Kidney (tissue), 14 donors: ENCODE results near the gene PHF21B. TPM values are rescaled to one million over a fixed set of nuclear protein-coding genes. Genes with fewer than 3 reads are reported as not detected.

Source experiments
- DNase-seq, 5 donors: peaks; one replicate each; pipeline ENCODE4 v3.0.0-alpha.2; 2013 to 2020
- FAIRE-seq: peaks from 2 replicates; lab custom pipeline; 2012; peaks lifted over from hg19 to GRCh38; lab: Jason Lieb, UNC
- H3K27ac ChIP-seq, 2 donors: one replicate each; pipeline ENCODE4 v1.7.0; 2013; ENCODE audit warnings: low read depth in 2 of 2, low read length in 2 of 2, inconsistent platforms in 1 of 2
- H3K27me3 ChIP-seq: one replicate; pipeline ENCODE4 v1.7.1; 2013; ENCODE audit warnings: low read length, inconsistent platforms; ENCODE audit not compliant: control insufficient read depth, insufficient read depth
- H3K36me3 ChIP-seq, 3 donors: one replicate each; pipeline versions ENCODE4 v1.7.0 to v1.7.1; 2013; ENCODE audit warnings: low read length in 3 of 3, control low read depth in 1 of 3, inconsistent platforms in 1 of 3; ENCODE audit not compliant: insufficient read depth in 3 of 3, control insufficient read depth in 2 of 3
- H3K4me1 ChIP-seq, 3 donors: one replicate each; pipeline versions ENCODE4 v1.7.0 to v1.7.1; 2013; ENCODE audit warnings: low read length in 3 of 3, inconsistent platforms in 1 of 3, low read depth in 1 of 3; ENCODE audit not compliant: control insufficient read depth in 2 of 3, insufficient read depth in 2 of 3
- H3K4me3 ChIP-seq, 3 donors: one replicate each; pipeline versions ENCODE4 v1.7.0 to v1.8.1; 2013; ENCODE audit warnings: low read length in 3 of 3, control low read depth in 1 of 3, inconsistent platforms in 1 of 3
- H3K9ac ChIP-seq, 3 donors: one replicate each; pipeline versions ENCODE4 v1.7.0 to v1.7.1; 2013; ENCODE audit warnings: low read length in 3 of 3, control low read depth in 1 of 3, inconsistent platforms in 1 of 3
- H3K9me3 ChIP-seq, 3 donors: one replicate each; pipeline versions ENCODE4 v1.7.0 to v1.7.1; 2013; ENCODE audit warnings: low read length in 3 of 3, control low read depth in 1 of 3, inconsistent platforms in 1 of 3; ENCODE audit not compliant: control insufficient read depth in 2 of 3, insufficient read depth in 1 of 3
- CTCF ChIP-seq: IDR thresholded peaks from 3 replicates; pipeline ENCODE4 v1.5.1; 2012; ENCODE audit warnings: mild to moderate bottlenecking, moderate library complexity, borderline replicate concordance; ENCODE audit not compliant: insufficient read depth; ENCODE audit errors: extremely low read depth
- intact Hi-C: fragments of 100-400 bp; cut with DNase I; formaldehyde crosslinking; loops from one replicate; pipeline ENCODE4 v1.11.1; 2022
- polyA plus RNA-seq: library from polyadenylated mRNA; stranded (reverse); fragments of 350-450 nt; fragmentation: Illumina TruSeq; extraction: RNeasy Lipid Tissue Mini Kit (QIAGEN cat#74804); gene quantifications from one replicate; pipeline ENCODE4 v1.2.3, GENCODE V29; 2014; ENCODE audit warnings: low read depth, low replicate concordance; ENCODE audit not compliant: insufficient read depth
- total RNA-seq: library from RNA; stranded (reverse); fragmentation: NEBNext Ultra II Directional; extraction: Animal tissue kit (Norgen Biotek cat#: 25700); gene quantifications from one replicate; pipeline ENCODE4 v1.2.1, GENCODE V29; 2021
- donor health status: control.
- donor health status: control.
- donor health status: control.
- donor health status: control.
- donor health status: control.
- donor health status: DM: yes; HTN: yes; CAD: no.
- donor health status: Normal renal cell carcinoma (clear cell type).

Gene PHF21B
- total and polyA plus RNA-seq, 2 donors from 2014 or later = 1.1 to 2.8 TPM

DNA sequence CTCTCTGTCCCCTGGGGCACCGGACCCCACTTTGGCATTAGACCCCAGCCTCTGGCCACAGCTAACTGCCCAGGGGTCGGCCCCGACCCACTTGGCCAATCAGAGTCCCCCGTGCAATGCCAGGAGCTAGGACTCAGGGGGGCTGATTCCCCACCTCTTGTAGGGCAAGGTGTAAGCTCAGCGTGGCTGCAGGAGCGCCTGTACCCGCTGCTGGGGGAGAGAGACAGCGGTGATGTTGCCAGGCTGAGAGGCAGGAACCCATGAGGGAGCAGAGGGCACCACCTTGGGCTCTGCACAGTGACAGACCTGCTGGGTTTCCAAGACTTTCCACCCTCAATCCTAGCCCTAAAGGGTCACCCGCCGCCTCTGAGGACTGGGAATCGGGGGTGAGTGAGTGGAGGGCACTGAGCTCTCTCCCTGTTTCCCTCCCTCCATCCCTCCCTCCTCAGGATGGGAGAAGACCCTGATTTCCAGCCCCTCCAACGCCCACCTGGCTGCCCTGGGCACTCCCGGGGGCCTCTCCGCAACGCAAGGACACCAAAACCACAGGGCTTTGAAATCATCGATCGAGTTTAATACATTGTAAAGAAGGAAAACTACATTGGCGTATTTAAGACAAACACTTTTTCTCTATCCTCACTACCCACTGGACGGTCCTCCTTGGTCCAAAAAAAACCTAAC lies 129.1 kb downstream of the PHF21B start:
- Histone ChIP-seq H3K27me3 (no peaks in the 10 kb centered on the region), H3K36me3 (peaks cover 0 to 7% (median 0%) of the 10 kb centered on the region in 3 donors), H3K4me1 (no peaks in the 10 kb centered on the region), H3K4me3 (no peak overlapping the region), H3K9ac (no peak overlapping the region), H3K9me3 (peaks cover 0 to 6% (median 4%) of the 10 kb centered on the region in 3 donors), H3K27ac (no peak overlapping the region)
- intact Hi-C loops = no loop called here
- TF ChIP-seq CTCF = no peak
- DNase-seq (peak in 2 of 5 donors; percentile 1 to 39), FAIRE-seq (no peak)

- peak in 1 of 5 donors; percentile 56 for DNase-seq
- Histone ChIP-seq H3K36me3 (peaks cover 0 to 3% (median 0%) of the 10 kb centered on the region in 3 donors), H3K4me3 (no peak overlapping the region), H3K27me3 (no peaks in the 10 kb centered on the region), H3K27ac (no peak overlapping the region), H3K9ac (no peak overlapping the region), H3K4me1 (no peaks in the 10 kb centered on the region), H3K9me3 (peaks cover 0 to 4% (median 3%) of the 10 kb centered on the region in 3 donors)
- intact Hi-C loops = no loop called here
- FAIRE-seq = no peak
- no peak for TF ChIP-seq CTCF
Observed at GRCh38 chr22:44879301-44879680, 130.5 kb downstream of the PHF21B start.

DNA sequence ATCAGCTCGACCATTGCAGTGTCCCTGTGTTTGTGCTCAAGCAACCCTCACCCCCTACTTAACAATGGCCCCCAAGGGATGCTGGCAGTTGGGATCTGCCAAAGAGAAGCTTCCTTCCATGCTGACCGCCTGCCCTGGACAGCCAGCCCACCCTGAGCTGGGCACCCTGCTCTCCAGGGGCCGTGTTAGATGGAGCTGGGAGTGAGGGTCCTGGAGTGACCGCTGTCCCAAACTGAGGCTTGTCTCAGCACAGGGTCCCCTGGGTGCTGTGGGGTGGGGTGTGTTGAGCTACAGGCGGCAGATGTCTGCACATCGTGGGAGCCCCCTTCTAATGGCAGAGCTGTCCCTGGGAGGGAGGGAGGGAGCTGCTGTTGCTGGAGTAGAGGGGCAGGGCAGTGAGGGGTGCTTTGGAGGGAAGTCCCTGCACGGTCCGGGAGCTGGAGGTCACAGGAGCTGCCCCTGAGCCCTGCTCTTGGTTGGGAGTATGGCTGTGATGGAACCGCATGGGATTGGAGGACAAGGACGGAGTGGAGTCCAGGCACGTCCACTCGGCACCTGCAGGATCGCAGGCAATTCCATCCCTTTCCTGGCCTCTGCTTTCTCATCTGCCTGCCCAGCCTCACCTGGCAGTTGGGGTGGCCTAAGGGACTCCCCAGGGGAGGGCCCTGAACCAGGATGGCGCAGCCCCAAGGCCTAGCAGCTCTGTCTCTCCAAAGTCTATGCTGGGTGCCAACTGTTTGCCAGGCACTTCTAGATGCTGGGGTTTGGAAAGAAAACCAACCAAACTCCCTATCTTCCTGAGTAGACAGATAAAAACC lies 131.1 kb downstream of the PHF21B start:
- no peak for TF ChIP-seq CTCF
- H3K27me3 ChIP-seq = no peaks in the 10 kb centered on the region
- peak in 1 of 5 donors; percentile 57 for DNase-seq
- H3K9ac ChIP-seq = no peak overlapping the region
- no peaks in the 10 kb centered on the region for H3K36me3 ChIP-seq
- H3K4me1 ChIP-seq = no peaks in the 10 kb centered on the region
- peaks cover 0 to 4% (median 0%) of the 10 kb centered on the region in 3 donors for H3K9me3 ChIP-seq
- FAIRE-seq = no peak
- intact Hi-C loops = no loop called here
- H3K4me3 ChIP-seq = no peak overlapping the region
- H3K27ac ChIP-seq = no peak overlapping the region
